Activated B cell treated with CpG ODN at 0.5 μM for 24 hours (primary cell): Measurements from ENCODE around the gene RPUSD3. TPM values are rescaled to one million over a fixed set of nuclear protein-coding genes. Genes with fewer than 3 reads are reported as not detected.

ENCODE experiments used
- ATAC-seq: fragments of 200-7000 bp; cut with Tn5 transposase; one replicate; pipeline ENCODE4 v1.10.0; 2021; ENCODE audit warnings: low read depth, mild to moderate bottlenecking, moderate library complexity
- CTCF ChIA-PET: fragments of 350-600 bp; sonication (Branson Sonifier 250); formaldehyde crosslinking; loops from one replicate; lab custom pipeline; 2021; ENCODE audit warnings: antibody characterized with exemption; lab: Charles Lee
- POLR2A ChIA-PET: fragments of 350-600 bp; sonication (Branson Sonifier 250); formaldehyde crosslinking; loops from one replicate; lab custom pipeline; 2021; ENCODE audit warnings: antibody characterized with exemption; lab: Charles Lee
- DNase-seq: peaks from one replicate; pipeline ENCODE4 v3.0.0; 2022
- H3K27ac Mint-ChIP-seq: one replicate; pipeline ENCODE4 v1.8.0; 2020; ENCODE audit warnings: mixed read lengths
- H3K27me3 Mint-ChIP-seq: one replicate; pipeline ENCODE4 v1.8.0; 2021; ENCODE audit warnings: mixed read lengths
- H3K36me3 Mint-ChIP-seq: one replicate; pipeline ENCODE4 v1.8.0; 2021; ENCODE audit warnings: low read depth, mixed read lengths
- H3K4me1 Mint-ChIP-seq: one replicate; pipeline ENCODE4 v1.8.0; 2021; ENCODE audit warnings: mixed read lengths
- H3K4me3 Mint-ChIP-seq: one replicate; pipeline ENCODE4 v1.8.0; 2020; ENCODE audit warnings: mild to moderate bottlenecking, mixed read lengths
- H3K9me3 Mint-ChIP-seq: one replicate; pipeline ENCODE4 v1.8.0; 2020; ENCODE audit warnings: mixed read lengths
- CTCF ChIP-seq: fragments of 200-600 bp; IDR thresholded peaks from one replicate; pipeline ENCODE4 v1.8.0; 2022; ENCODE audit warnings: antibody characterized with exemption, mild to moderate bottlenecking
- intact Hi-C: fragments of 100-400 bp; cut with micrococcal nuclease; formaldehyde crosslinking; loops from one replicate; pipeline ENCODE4 v1.15.1; 2024
- total RNA-seq: library from RNA; stranded (reverse); gene quantifications from 2 replicates; pipeline ENCODE4 v1.2.3, GENCODE V29; 2022

Gene RPUSD3
- total RNA-seq, 1 donor from 2014 or later, result 55.7 TPM

DNA sequence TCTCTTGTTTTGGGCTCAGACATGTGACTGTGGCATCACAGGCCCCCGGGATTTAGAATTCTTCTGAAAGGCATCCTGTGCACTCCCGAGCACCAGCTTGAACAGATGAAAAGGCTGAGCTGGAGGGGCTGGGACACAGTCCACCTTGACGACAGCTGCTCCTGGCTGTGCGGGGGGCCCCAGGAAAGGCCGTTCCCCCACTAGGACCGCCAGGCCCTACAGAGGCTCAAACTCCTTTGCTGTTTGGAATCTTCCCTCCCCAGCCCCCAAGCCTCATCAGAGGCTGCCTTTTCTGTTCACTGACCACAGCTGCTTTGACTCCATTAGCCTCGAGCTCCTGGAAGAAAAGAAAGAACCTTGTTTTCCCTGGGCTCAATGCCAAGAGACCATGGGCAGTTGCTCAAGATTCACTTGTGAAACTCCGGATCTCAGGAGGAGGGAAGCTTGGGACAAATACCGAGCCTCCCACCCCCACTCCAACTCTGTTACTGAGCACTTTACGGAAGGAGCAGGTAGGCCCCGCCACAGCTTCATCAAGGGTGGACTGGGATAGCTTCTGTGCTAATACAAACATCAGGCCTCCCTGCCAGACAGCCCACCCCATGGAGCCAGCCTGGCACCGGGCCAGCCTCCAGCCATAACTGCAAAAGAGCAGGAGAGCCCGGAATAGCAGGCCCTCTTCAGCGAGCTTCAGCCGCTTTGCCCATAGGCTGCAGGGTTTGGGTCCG, 20.6 kb upstream of the RPUSD3 start:
- no peaks in the 10 kb centered on the region for H3K36me3 Mint-ChIP-seq
- POLR2A ChIA-PET, result no interaction called here
- no peak overlapping the region for H3K4me3 Mint-ChIP-seq
- H3K4me1 Mint-ChIP-seq, result peaks cover 2% of the 10 kb centered on the region
- CTCF ChIA-PET, result no interaction called here
- no peak overlapping the region for H3K27ac Mint-ChIP-seq
- DNase-seq, result no peak
- peaks cover 9% of the 10 kb centered on the region for H3K27me3 Mint-ChIP-seq
- no peaks in the 10 kb centered on the region for H3K9me3 Mint-ChIP-seq
- no peak for ATAC-seq
- intact Hi-C loops, result no loop called here
- TF ChIP-seq CTCF, result no peak

- POLR2A ChIA-PET, result no interaction called here
- intact Hi-C loops, result no loop called here
- H3K27ac Mint-ChIP-seq, result no peak overlapping the region
- H3K4me3 Mint-ChIP-seq, result no peak overlapping the region
- DNase-seq, result no peak
- H3K36me3 Mint-ChIP-seq, result no peaks in the 10 kb centered on the region
- TF ChIP-seq CTCF, result no peak
- CTCF ChIA-PET, result no interaction called here
- H3K27me3 Mint-ChIP-seq, result peaks cover 9% of the 10 kb centered on the region
- no peaks in the 10 kb centered on the region for H3K9me3 Mint-ChIP-seq
- ATAC-seq, result no peak
- H3K4me1 Mint-ChIP-seq, result peaks cover 2% of the 10 kb centered on the region
These were observed 19.4 kb upstream of the RPUSD3 start for GRCh38 chr3:9863058-9863772.

GRCh38 chr3:9862391-9863057, 18.7 kb upstream of the RPUSD3 start:
- intact Hi-C loops, result no loop called here

DNA sequence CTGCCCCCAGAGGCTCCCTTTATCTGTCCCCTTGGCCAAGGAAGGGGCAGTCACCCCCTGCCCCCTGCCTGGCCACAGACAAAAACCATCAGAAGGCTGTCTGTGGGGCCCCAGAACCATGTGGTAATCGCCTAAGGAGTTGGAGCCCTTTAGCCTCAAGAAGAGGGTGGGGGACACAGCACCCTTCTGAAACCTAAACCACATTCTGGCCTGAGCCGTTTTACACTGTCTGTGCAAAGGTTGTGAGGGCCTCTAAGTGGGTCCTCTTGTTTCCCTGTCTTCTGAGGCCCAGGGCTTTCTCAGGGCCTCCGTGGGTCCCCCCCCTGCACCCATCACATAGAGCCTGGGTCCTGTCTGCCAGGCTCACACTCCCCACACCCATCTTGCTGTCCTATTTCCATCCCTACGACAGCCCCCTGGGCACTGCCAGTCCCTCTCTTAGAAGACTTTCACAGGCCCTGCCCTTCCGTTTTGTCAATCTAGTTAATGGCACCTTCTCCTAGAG, 17.9 kb upstream of the RPUSD3 start:
- no peaks in the 10 kb centered on the region for H3K36me3 Mint-ChIP-seq
- intact Hi-C loops, result no loop called here
- no peak for DNase-seq
- no peak overlapping the region for H3K4me3 Mint-ChIP-seq
- ChIA-PET POLR2A (interaction anchor here (0.5 kb wide), 1 partner anchor 24 kb away, joined by 4 read pairs; no protein-coding TSS in a partner anchor), CTCF (no interaction called here)
- no peak for TF ChIP-seq CTCF
- no peak for ATAC-seq
- H3K27ac Mint-ChIP-seq, result no peak overlapping the region
- H3K27me3 Mint-ChIP-seq, result peaks cover 9% of the 10 kb centered on the region
- peaks cover 2% of the 10 kb centered on the region for H3K4me1 Mint-ChIP-seq
- H3K9me3 Mint-ChIP-seq, result no peaks in the 10 kb centered on the region

More at GRCh38 chr3:9862391-9863057, 18.7 kb upstream of the RPUSD3 start:
- ATAC-seq (peak; percentile 88), DNase-seq (peak; percentile 38)
- H3K27ac Mint-ChIP-seq, result no peak overlapping the region
- H3K27me3 Mint-ChIP-seq, result peaks cover 9% of the 10 kb centered on the region
- POLR2A ChIA-PET, result no interaction called here
- peak overlapping the region; percentile 52 for H3K4me3 Mint-ChIP-seq
- no peaks in the 10 kb centered on the region for H3K36me3 Mint-ChIP-seq
- H3K9me3 Mint-ChIP-seq, result no peaks in the 10 kb centered on the region
- peaks cover 2% of the 10 kb centered on the region for H3K4me1 Mint-ChIP-seq
- CTCF ChIA-PET, result no interaction called here
- TF ChIP-seq CTCF, result no peak

DNA sequence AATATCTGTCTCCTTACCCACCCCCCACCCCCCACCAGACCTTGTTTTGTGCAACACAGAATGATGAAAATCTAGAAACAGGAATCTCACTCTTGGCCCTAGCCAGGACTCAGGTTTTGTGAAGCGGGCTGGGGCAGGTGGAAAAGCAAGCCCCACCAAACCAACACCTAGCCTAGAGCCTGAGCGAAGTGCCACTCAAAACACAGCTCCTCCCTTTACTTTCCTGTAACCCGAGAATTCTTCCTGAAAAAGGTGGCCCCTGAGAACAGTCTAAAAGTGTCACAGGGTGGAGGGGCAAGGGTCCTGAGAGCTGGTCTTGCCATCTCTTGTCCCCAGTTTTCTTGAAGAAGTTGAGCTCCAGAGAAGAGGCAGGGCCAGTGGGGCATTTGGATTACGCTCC, 17.4 kb upstream of the RPUSD3 start:
- H3K36me3 Mint-ChIP-seq, result no peaks in the 10 kb centered on the region
- peaks cover 9% of the 10 kb centered on the region for H3K27me3 Mint-ChIP-seq
- H3K27ac Mint-ChIP-seq, result no peak overlapping the region
- no peak for DNase-seq
- POLR2A ChIA-PET, result interaction anchor here (0.5 kb wide), 1 partner anchor 24 kb away, joined by 4 read pairs; no protein-coding TSS in a partner anchor
- no peak for ATAC-seq
- CTCF ChIA-PET, result no interaction called here
- peaks cover 2% of the 10 kb centered on the region for H3K4me1 Mint-ChIP-seq
- no peak for TF ChIP-seq CTCF
- no peak overlapping the region for H3K4me3 Mint-ChIP-seq
- intact Hi-C loops, result no loop called here
- no peaks in the 10 kb centered on the region for H3K9me3 Mint-ChIP-seq
